Keratinocyte (primary cell): Measurements from ENCODE around the gene DLGAP1. TPM values are rescaled to one million over a fixed set of nuclear protein-coding genes. Genes with fewer than 3 reads are reported as not detected.

Source experiments
- DNase-seq: peaks from one replicate; pipeline ENCODE4 v3.0.0-alpha.2; 2011; ENCODE audit warnings: low read depth, missing footprints, low spot score
- FAIRE-seq: peaks from 2 replicates; lab custom pipeline; 2011; peaks lifted over from hg19 to GRCh38; lab: Jason Lieb, UNC
- H2AFZ ChIP-seq: 2 replicates; pipeline ENCODE4 v1.6.0; 2012; ENCODE audit warnings: low read length, control low read depth, inconsistent platforms; ENCODE audit not compliant: control insufficient read depth
- H3K27ac ChIP-seq: 2 replicates; pipeline ENCODE4 v1.5.1; 2011; ENCODE audit warnings: low read length; ENCODE audit not compliant: control insufficient read depth, insufficient read depth
- H3K27me3 ChIP-seq: 3 replicates; pipeline ENCODE4 v1.6.0; 2011; ENCODE audit warnings: low read length; ENCODE audit not compliant: control insufficient read depth, insufficient read depth; ENCODE audit errors: extremely low read depth
- H3K36me3 ChIP-seq, 2 experiments: 2 replicates in 1 of 2; 3 replicates in 1 of 2; pipeline ENCODE4 v1.5.1; 2011; ENCODE audit warnings: low read length in 2 of 2, mild to moderate bottlenecking in 1 of 2; ENCODE audit not compliant: control insufficient read depth in 2 of 2, insufficient read depth in 2 of 2; ENCODE audit errors: extremely low read depth in 1 of 2
- H3K4me1 ChIP-seq: 3 replicates; pipeline ENCODE4 v1.5.1; 2011; ENCODE audit warnings: low read length; ENCODE audit not compliant: control insufficient read depth, insufficient read depth; ENCODE audit errors: extremely low read depth
- H3K4me2 ChIP-seq: 3 replicates; pipeline ENCODE4 v1.6.0; 2011; ENCODE audit warnings: low read depth, low read length; ENCODE audit not compliant: control insufficient read depth, insufficient read depth; ENCODE audit errors: extremely low read depth
- H3K4me3 ChIP-seq, 3 experiments: fragments of 200-600 bp in 1 of 3; sonication (generic) in 1 of 3; 2 replicates in 2 of 3; 3 replicates in 1 of 3; pipeline ENCODE4 v1.5.1; 2011 to 2016; ENCODE audit warnings: low read length in 3 of 3, mild to moderate bottlenecking in 3 of 3, control low read depth in 2 of 3, inconsistent platforms in 1 of 3, low read depth in 1 of 3, mixed read lengths in 1 of 3, mixed run types in 1 of 3, moderate library complexity in 1 of 3; ENCODE audit not compliant: control insufficient read depth in 2 of 3, insufficient read depth in 2 of 3; ENCODE audit errors: extremely low read depth in 1 of 3
- H3K79me2 ChIP-seq: 2 replicates; pipeline ENCODE4 v1.6.0; 2012; ENCODE audit warnings: low read length; ENCODE audit not compliant: control insufficient read depth, insufficient read depth
- H3K9ac ChIP-seq: 3 replicates; pipeline ENCODE4 v1.6.0; 2011; ENCODE audit warnings: low read length; ENCODE audit not compliant: control insufficient read depth, insufficient read depth; ENCODE audit errors: extremely low read depth
- H3K9me1 ChIP-seq: 3 replicates; pipeline ENCODE4 v1.6.0; 2011; ENCODE audit warnings: low read length; ENCODE audit not compliant: control insufficient read depth, insufficient read depth; ENCODE audit errors: extremely low read depth
- H3K9me3 ChIP-seq: 2 replicates; pipeline ENCODE4 v1.5.1; 2012; ENCODE audit warnings: low read depth, low read length; ENCODE audit not compliant: control insufficient read depth
- H4K20me1 ChIP-seq: 3 replicates; pipeline ENCODE4 v1.6.0; 2011; ENCODE audit warnings: low read length; ENCODE audit not compliant: control insufficient read depth, insufficient read depth; ENCODE audit errors: extremely low read depth
- CTCF ChIP-seq, 3 experiments: IDR thresholded peaks in 1 of 3; conservative IDR thresholded peaks in 1 of 3; optimal IDR thresholded peaks in 1 of 3; 2 replicates in 2 of 3; 3 replicates in 1 of 3; pipeline versions ENCODE3 to v1.5.1; 2011; ENCODE audit warnings: low read length in 3 of 3, mild to moderate bottlenecking in 3 of 3, moderate library complexity in 2 of 3, control low read depth in 1 of 3, inconsistent platforms in 1 of 3; ENCODE audit not compliant: insufficient read depth in 2 of 3; ENCODE audit errors: extremely low read depth in 1 of 3
- EZH2 ChIP-seq: IDR thresholded peaks from one replicate; pipeline ENCODE4 v1.6.1; 2012; ENCODE audit warnings: inconsistent platforms, mild to moderate bottlenecking, low read length, moderate library complexity
- dilution Hi-C: fragments of 300-500 bp; cut with MboI; formaldehyde crosslinking; loops from one replicate; pipeline ENCODE4 v1.7.0; 2020; ENCODE audit warnings: low sequenced_read_pairs; ENCODE audit not compliant: extremely low pct_ligation_motif_present
- polyA plus RNA-seq, 5 experiments: library from polyadenylated mRNA; depleted of rRNA in 3 of 5; stranded (reverse) in 3 of 5; stranded (forward) in 1 of 5; unstranded in 1 of 5; fragments of >200 nt; gene quantifications; 1 replicate in 1 of 5; 2 replicates in 3 of 5; 3 replicates in 1 of 5; pipeline versions ENCODE4 v1.2.1 to v1.2.3, GENCODE V29; 2011 to 2012; ENCODE audit warnings: missing spikeins in 2 of 5, low read depth in 1 of 5, low replicate concordance in 1 of 5

The DLGAP1 gene
- polyA plus RNA-seq, 1 donor (not counting 4 experiments of a cell fraction or from before 2014, with no cell fraction given): not detected

- Histone ChIP-seq H3K4me3 (no peak overlapping the region), H3K9ac (no peak overlapping the region), H2AFZ (no peak overlapping the region), H3K27ac (no peak overlapping the region), H3K9me3 (no peaks in the 10 kb centered on the region), H3K79me2 (no peaks in the 10 kb centered on the region), H3K27me3 (no peaks in the 10 kb centered on the region), H3K4me2 (no peak overlapping the region), H3K36me3 (no peaks in the 10 kb centered on the region), H3K4me1 (no peaks in the 10 kb centered on the region), H4K20me1 (no peaks in the 10 kb centered on the region), H3K9me1 (no peaks in the 10 kb centered on the region)
- DNase-seq (no peak), FAIRE-seq (no peak)
- peak in 1 of 3 experiments; percentile 22 for TF ChIP-seq CTCF (optimal IDR thresholded peaks at IDR 0.05 in 1 of 3, IDR thresholded peaks at IDR 0.05 in 1 of 3, conservative IDR thresholded peaks at IDR 0.05 in 1 of 3; ENCODE audit: extremely low read depth in 1 of 3, insufficient read depth in 2 of 3, low read length in 3 of 3)
- no peak for TF ChIP-seq EZH2
- dilution Hi-C loops: no loop called here
Measured at GRCh38 chr18:4017480-4017879, 437.6 kb downstream of the DLGAP1 start.

- FAIRE-seq (no peak), DNase-seq (no peak)
- H3K79me2 ChIP-seq: no peaks in the 10 kb centered on the region
- H3K27ac ChIP-seq: no peak overlapping the region
- no peak overlapping the region for H3K4me3 ChIP-seq
- H3K27me3 ChIP-seq: no peaks in the 10 kb centered on the region
- H2AFZ ChIP-seq: no peak overlapping the region
- no peak overlapping the region for H3K9ac ChIP-seq
- no peaks in the 10 kb centered on the region for H4K20me1 ChIP-seq
- H3K4me1 ChIP-seq: no peaks in the 10 kb centered on the region
- no peaks in the 10 kb centered on the region for H3K36me3 ChIP-seq
- no peak for TF ChIP-seq CTCF (optimal IDR thresholded peaks at IDR 0.05 in 1 of 3, IDR thresholded peaks at IDR 0.05 in 1 of 3, conservative IDR thresholded peaks at IDR 0.05 in 1 of 3; ENCODE audit: extremely low read depth in 1 of 3, insufficient read depth in 2 of 3, low read length in 3 of 3)
- H3K4me2 ChIP-seq: no peak overlapping the region
- H3K9me3 ChIP-seq: no peaks in the 10 kb centered on the region
- no peaks in the 10 kb centered on the region for H3K9me1 ChIP-seq
- dilution Hi-C loops: no loop called here
Measured at GRCh38 chr18:4016391-4017049, 438.6 kb downstream of the DLGAP1 start.
